Keratinocyte (primary cell): ENCODE data around the gene CPS1. TPM values are rescaled to one million over a fixed set of nuclear protein-coding genes. Genes with fewer than 3 reads are reported as not detected.

Experiments
- DNase-seq: peaks from one replicate; pipeline ENCODE4 v3.0.0-alpha.2; 2011; ENCODE audit warnings: low read depth, missing footprints, low spot score
- FAIRE-seq: peaks from 2 replicates; lab custom pipeline; 2011; peaks lifted over from hg19 to GRCh38; lab: Jason Lieb, UNC
- H2AFZ ChIP-seq: 2 replicates; pipeline ENCODE4 v1.6.0; 2012; ENCODE audit warnings: low read length, control low read depth, inconsistent platforms; ENCODE audit not compliant: control insufficient read depth
- H3K27ac ChIP-seq: 2 replicates; pipeline ENCODE4 v1.5.1; 2011; ENCODE audit warnings: low read length; ENCODE audit not compliant: control insufficient read depth, insufficient read depth
- H3K27me3 ChIP-seq: 3 replicates; pipeline ENCODE4 v1.6.0; 2011; ENCODE audit warnings: low read length; ENCODE audit not compliant: control insufficient read depth, insufficient read depth; ENCODE audit errors: extremely low read depth
- H3K36me3 ChIP-seq, 2 experiments: 2 replicates in 1 of 2; 3 replicates in 1 of 2; pipeline ENCODE4 v1.5.1; 2011; ENCODE audit warnings: low read length in 2 of 2, mild to moderate bottlenecking in 1 of 2; ENCODE audit not compliant: control insufficient read depth in 2 of 2, insufficient read depth in 2 of 2; ENCODE audit errors: extremely low read depth in 1 of 2
- H3K4me1 ChIP-seq: 3 replicates; pipeline ENCODE4 v1.5.1; 2011; ENCODE audit warnings: low read length; ENCODE audit not compliant: control insufficient read depth, insufficient read depth; ENCODE audit errors: extremely low read depth
- H3K4me2 ChIP-seq: 3 replicates; pipeline ENCODE4 v1.6.0; 2011; ENCODE audit warnings: low read depth, low read length; ENCODE audit not compliant: control insufficient read depth, insufficient read depth; ENCODE audit errors: extremely low read depth
- H3K4me3 ChIP-seq, 3 experiments: fragments of 200-600 bp in 1 of 3; sonication (generic) in 1 of 3; 2 replicates in 2 of 3; 3 replicates in 1 of 3; pipeline ENCODE4 v1.5.1; 2011 to 2016; ENCODE audit warnings: low read length in 3 of 3, mild to moderate bottlenecking in 3 of 3, control low read depth in 2 of 3, inconsistent platforms in 1 of 3, low read depth in 1 of 3, mixed read lengths in 1 of 3, mixed run types in 1 of 3, moderate library complexity in 1 of 3; ENCODE audit not compliant: control insufficient read depth in 2 of 3, insufficient read depth in 2 of 3; ENCODE audit errors: extremely low read depth in 1 of 3
- H3K79me2 ChIP-seq: 2 replicates; pipeline ENCODE4 v1.6.0; 2012; ENCODE audit warnings: low read length; ENCODE audit not compliant: control insufficient read depth, insufficient read depth
- H3K9ac ChIP-seq: 3 replicates; pipeline ENCODE4 v1.6.0; 2011; ENCODE audit warnings: low read length; ENCODE audit not compliant: control insufficient read depth, insufficient read depth; ENCODE audit errors: extremely low read depth
- H3K9me1 ChIP-seq: 3 replicates; pipeline ENCODE4 v1.6.0; 2011; ENCODE audit warnings: low read length; ENCODE audit not compliant: control insufficient read depth, insufficient read depth; ENCODE audit errors: extremely low read depth
- H3K9me3 ChIP-seq: 2 replicates; pipeline ENCODE4 v1.5.1; 2012; ENCODE audit warnings: low read depth, low read length; ENCODE audit not compliant: control insufficient read depth
- H4K20me1 ChIP-seq: 3 replicates; pipeline ENCODE4 v1.6.0; 2011; ENCODE audit warnings: low read length; ENCODE audit not compliant: control insufficient read depth, insufficient read depth; ENCODE audit errors: extremely low read depth
- CTCF ChIP-seq, 3 experiments: IDR thresholded peaks in 1 of 3; conservative IDR thresholded peaks in 1 of 3; optimal IDR thresholded peaks in 1 of 3; 2 replicates in 2 of 3; 3 replicates in 1 of 3; pipeline versions ENCODE3 to v1.5.1; 2011; ENCODE audit warnings: low read length in 3 of 3, mild to moderate bottlenecking in 3 of 3, moderate library complexity in 2 of 3, control low read depth in 1 of 3, inconsistent platforms in 1 of 3; ENCODE audit not compliant: insufficient read depth in 2 of 3; ENCODE audit errors: extremely low read depth in 1 of 3
- EZH2 ChIP-seq: IDR thresholded peaks from one replicate; pipeline ENCODE4 v1.6.1; 2012; ENCODE audit warnings: inconsistent platforms, mild to moderate bottlenecking, low read length, moderate library complexity
- dilution Hi-C: fragments of 300-500 bp; cut with MboI; formaldehyde crosslinking; loops from one replicate; pipeline ENCODE4 v1.7.0; 2020; ENCODE audit warnings: low sequenced_read_pairs; ENCODE audit not compliant: extremely low pct_ligation_motif_present
- polyA plus RNA-seq, 5 experiments: library from polyadenylated mRNA; depleted of rRNA in 3 of 5; stranded (reverse) in 3 of 5; stranded (forward) in 1 of 5; unstranded in 1 of 5; fragments of >200 nt; gene quantifications; 1 replicate in 1 of 5; 2 replicates in 3 of 5; 3 replicates in 1 of 5; pipeline versions ENCODE4 v1.2.1 to v1.2.3, GENCODE V29; 2011 to 2012; ENCODE audit warnings: missing spikeins in 2 of 5, low read depth in 1 of 5, low replicate concordance in 1 of 5

CPS1 gene
- polyA plus RNA-seq, 1 donor (not counting 4 experiments of a cell fraction or from before 2014, with no cell fraction given): 33.0 TPM

- no peaks in the 10 kb centered on the region for H3K4me1 ChIP-seq
- no peaks in the 10 kb centered on the region for H4K20me1 ChIP-seq
Observed at GRCh38 chr2:210584834-210585233, 28.4 kb downstream of the CPS1 start.

GRCh38 chr2:210586381-210586780 is 30.0 kb downstream of the CPS1 start:
- no peaks in the 10 kb centered on the region for H3K79me2 ChIP-seq
- no peak overlapping the region for H3K4me2 ChIP-seq
- TF ChIP-seq CTCF (optimal IDR thresholded peaks at IDR 0.05 in 1 of 3, IDR thresholded peaks at IDR 0.05 in 1 of 3, conservative IDR thresholded peaks at IDR 0.05 in 1 of 3; ENCODE audit: extremely low read depth in 1 of 3, insufficient read depth in 2 of 3, low read length in 3 of 3): no peak
- TF ChIP-seq EZH2: no peak

More at GRCh38 chr2:210584834-210585233, 28.4 kb downstream of the CPS1 start:
- no peaks in the 10 kb centered on the region for H3K9me3 ChIP-seq
- H3K4me3 ChIP-seq: no peak overlapping the region
- no peak for TF ChIP-seq EZH2
- no peak for TF ChIP-seq CTCF (optimal IDR thresholded peaks at IDR 0.05 in 1 of 3, IDR thresholded peaks at IDR 0.05 in 1 of 3, conservative IDR thresholded peaks at IDR 0.05 in 1 of 3; ENCODE audit: extremely low read depth in 1 of 3, insufficient read depth in 2 of 3, low read length in 3 of 3)
- DNase-seq (no peak), FAIRE-seq (no peak)
- H3K9ac ChIP-seq: no peak overlapping the region
- H2AFZ ChIP-seq: no peak overlapping the region
- H3K9me1 ChIP-seq: no peaks in the 10 kb centered on the region
- dilution Hi-C loops: no loop called here
- no peak overlapping the region for H3K4me2 ChIP-seq
- H3K27me3 ChIP-seq: no peaks in the 10 kb centered on the region
- H3K36me3 ChIP-seq: no peaks in the 10 kb centered on the region
- no peak overlapping the region for H3K27ac ChIP-seq
- H3K79me2 ChIP-seq: no peaks in the 10 kb centered on the region

More at GRCh38 chr2:210586381-210586780, 30.0 kb downstream of the CPS1 start:
- Histone ChIP-seq H3K9ac (no peak overlapping the region), H3K4me3 (no peak overlapping the region), H3K9me3 (no peaks in the 10 kb centered on the region), H3K27me3 (no peaks in the 10 kb centered on the region), H3K27ac (no peak overlapping the region), H3K9me1 (no peaks in the 10 kb centered on the region), H3K36me3 (no peaks in the 10 kb centered on the region), H4K20me1 (no peaks in the 10 kb centered on the region), H3K4me1 (no peaks in the 10 kb centered on the region), H2AFZ (no peak overlapping the region)
- DNase-seq: no peak
- FAIRE-seq: no peak
- dilution Hi-C loops: no loop called here
